Neutrophil (primary cell): Measurements from ENCODE around the gene SKAP1.
"Not testable (repeated sequence)": the region's sequence is repeated elsewhere in the genome, so short reads cannot be mapped to it uniquely, and the experiment has no call there.

Experiments
- H3K27ac ChIP-seq: fragments of 200-600 bp; sonication (generic); 2 replicates; pipeline ENCODE4 v1.5.1; 2016; ENCODE audit warnings: mild to moderate bottlenecking, moderate library complexity
- H3K27me3 ChIP-seq: fragments of 200-600 bp; sonication (generic); 2 replicates; pipeline ENCODE4 v1.6.0; 2016; ENCODE audit warnings: mild to moderate bottlenecking
- H3K36me3 ChIP-seq: fragments of 200-600 bp; sonication (generic); 2 replicates; pipeline ENCODE4 v1.5.1; 2017
- H3K4me1 ChIP-seq, 2 experiments: fragments of 200-600 bp in 1 of 2; sonication (generic) in 1 of 2; 1 replicate in 1 of 2; 2 replicates in 1 of 2; pipeline versions ENCODE4 v1.5.1 to v1.6.1; 2013 to 2016; ENCODE audit warnings: low read depth in 1 of 2, low read length in 1 of 2, mild to moderate bottlenecking in 1 of 2, moderate library complexity in 1 of 2; ENCODE audit not compliant: control insufficient read depth in 1 of 2, insufficient read depth in 1 of 2
- H3K4me3 ChIP-seq, 2 experiments: fragments of 200-600 bp in 1 of 2; sonication (generic) in 1 of 2; 1 replicate in 1 of 2; 2 replicates in 1 of 2; pipeline ENCODE4 v1.5.1; 2013 to 2016; ENCODE audit warnings: low read depth in 1 of 2, low read length in 1 of 2, mild to moderate bottlenecking in 1 of 2, moderate library complexity in 1 of 2
- H3K9me3 ChIP-seq: fragments of 200-600 bp; sonication (generic); 2 replicates; pipeline ENCODE4 v1.5.1; 2016
- CTCF ChIP-seq: fragments of 200-600 bp; sonication (generic); IDR thresholded peaks from 2 replicates; pipeline ENCODE4 v1.5.1; 2016; ENCODE audit warnings: antibody characterized with exemption

The SKAP1 gene

GRCh38 chr17:48253975-48254374 lies 176.0 kb downstream of the SKAP1 start:
- no peak for TF ChIP-seq CTCF
- H3K4me3 ChIP-seq, result no peak overlapping the region
- H3K36me3 ChIP-seq, result no peaks in the 10 kb centered on the region
- no peak overlapping the region for H3K27ac ChIP-seq
- no peaks in the 10 kb centered on the region for H3K9me3 ChIP-seq
- H3K4me1 ChIP-seq, result no peaks in the 10 kb centered on the region
- peaks cover 63% of the 10 kb centered on the region for H3K27me3 ChIP-seq

DNA sequence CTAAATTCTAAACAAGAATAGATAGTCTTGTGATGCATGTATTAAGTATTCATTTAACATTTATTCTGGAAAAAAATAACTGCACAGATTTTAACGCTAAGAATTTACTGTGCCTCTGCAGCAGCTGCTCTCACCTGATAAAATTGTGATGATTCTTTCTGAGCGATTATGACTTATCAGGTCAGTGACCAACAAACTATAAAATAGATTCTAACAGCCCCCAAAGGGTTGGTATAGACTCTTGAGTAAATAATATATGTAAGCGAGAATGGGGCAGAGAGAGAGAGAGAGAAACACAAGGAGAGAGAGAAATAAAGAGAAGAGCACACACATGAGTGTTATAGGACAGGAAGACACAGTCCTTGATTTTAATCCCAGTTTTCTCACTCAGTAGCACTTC lies 178.1 kb downstream of the SKAP1 start:
- Histone ChIP-seq H3K27ac (no peak overlapping the region), H3K27me3 (peaks cover 54% of the 10 kb centered on the region), H3K9me3 (no peaks in the 10 kb centered on the region), H3K36me3 (no peaks in the 10 kb centered on the region), H3K4me1 (no peaks in the 10 kb centered on the region), H3K4me3 (no peak overlapping the region)
- no peak for TF ChIP-seq CTCF

GRCh38 chr17:48250949-48251348 lies 179.1 kb downstream of the SKAP1 start:
- no peak for TF ChIP-seq CTCF
- H3K9me3 ChIP-seq, result no peaks in the 10 kb centered on the region
- H3K4me3 ChIP-seq, result no peak overlapping the region
- peaks cover 57% of the 10 kb centered on the region for H3K27me3 ChIP-seq
- no peaks in the 10 kb centered on the region for H3K36me3 ChIP-seq
- H3K27ac ChIP-seq, result no peak overlapping the region
- no peaks in the 10 kb centered on the region for H3K4me1 ChIP-seq

- H3K4me3 ChIP-seq, H3K27ac ChIP-seq, H3K4me1 ChIP-seq, H3K36me3 ChIP-seq, H3K9me3 ChIP-seq: not testable (repeated sequence)
- H3K27me3 ChIP-seq, result peaks cover 56% of the 10 kb centered on the region
Measured at GRCh38 chr17:48250059-48250458, 180.0 kb downstream of the SKAP1 start.

- H3K9me3 ChIP-seq, result no peaks in the 10 kb centered on the region
Measured at GRCh38 chr17:48247603-48248002, 182.4 kb downstream of the SKAP1 start.

GRCh38 chr17:48247038-48247437 lies 183.0 kb downstream of the SKAP1 start:
- Histone ChIP-seq H3K27me3 (peaks cover 31% of the 10 kb centered on the region), H3K27ac (no peak overlapping the region), H3K4me3 (no peak overlapping the region), H3K36me3 (no peaks in the 10 kb centered on the region), H3K4me1 (no peaks in the 10 kb centered on the region), H3K9me3 (no peaks in the 10 kb centered on the region)
- TF ChIP-seq CTCF, result no peak

More at GRCh38 chr17:48247603-48248002, 182.4 kb downstream of the SKAP1 start:
- no peak for TF ChIP-seq CTCF
- Histone ChIP-seq H3K36me3 (no peaks in the 10 kb centered on the region), H3K27me3 (peaks cover 36% of the 10 kb centered on the region), H3K4me3 (no peak overlapping the region), H3K27ac (no peak overlapping the region), H3K4me1 (no peaks in the 10 kb centered on the region)
